ENCODE results near the gene SSUH2. TPM values are rescaled to one million over a fixed set of nuclear protein-coding genes. Genes with fewer than 3 reads are reported as not detected.
"Not testable (repeated sequence)": the region's sequence is repeated elsewhere in the genome, so short reads cannot be mapped to it uniquely, and the experiment has no call there.

Gene SSUH2
- total RNA-seq, 1 experiment from 2014 or later, result not detected

DNA sequence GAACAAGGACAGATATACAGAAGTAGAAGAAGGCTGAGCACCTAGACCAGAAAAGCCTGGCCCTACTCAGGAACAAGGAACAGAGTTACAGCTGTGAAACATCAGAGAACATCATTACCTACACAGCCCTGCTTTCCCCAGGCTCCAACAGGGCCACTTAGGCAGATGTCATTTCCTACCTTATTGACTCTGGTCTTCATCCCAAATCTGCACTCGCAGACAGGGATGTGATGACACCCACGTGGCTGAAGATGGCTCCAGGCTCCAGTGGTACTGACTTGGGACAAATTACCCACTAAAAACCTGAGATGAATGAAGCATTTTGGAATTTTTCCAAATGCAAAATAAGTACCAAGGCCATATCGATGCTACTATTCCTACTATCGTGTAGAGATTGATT, 18.0 kb upstream of the SSUH2 start:
- in situ Hi-C loops (cut with HindIII; ENCODE audit: low pct_unique_long_range_greater_than_20kb, low sequenced_read_pairs), result no loop called here
- DNase-seq (ENCODE audit: low read depth, low spot score), result no peak

DNA sequence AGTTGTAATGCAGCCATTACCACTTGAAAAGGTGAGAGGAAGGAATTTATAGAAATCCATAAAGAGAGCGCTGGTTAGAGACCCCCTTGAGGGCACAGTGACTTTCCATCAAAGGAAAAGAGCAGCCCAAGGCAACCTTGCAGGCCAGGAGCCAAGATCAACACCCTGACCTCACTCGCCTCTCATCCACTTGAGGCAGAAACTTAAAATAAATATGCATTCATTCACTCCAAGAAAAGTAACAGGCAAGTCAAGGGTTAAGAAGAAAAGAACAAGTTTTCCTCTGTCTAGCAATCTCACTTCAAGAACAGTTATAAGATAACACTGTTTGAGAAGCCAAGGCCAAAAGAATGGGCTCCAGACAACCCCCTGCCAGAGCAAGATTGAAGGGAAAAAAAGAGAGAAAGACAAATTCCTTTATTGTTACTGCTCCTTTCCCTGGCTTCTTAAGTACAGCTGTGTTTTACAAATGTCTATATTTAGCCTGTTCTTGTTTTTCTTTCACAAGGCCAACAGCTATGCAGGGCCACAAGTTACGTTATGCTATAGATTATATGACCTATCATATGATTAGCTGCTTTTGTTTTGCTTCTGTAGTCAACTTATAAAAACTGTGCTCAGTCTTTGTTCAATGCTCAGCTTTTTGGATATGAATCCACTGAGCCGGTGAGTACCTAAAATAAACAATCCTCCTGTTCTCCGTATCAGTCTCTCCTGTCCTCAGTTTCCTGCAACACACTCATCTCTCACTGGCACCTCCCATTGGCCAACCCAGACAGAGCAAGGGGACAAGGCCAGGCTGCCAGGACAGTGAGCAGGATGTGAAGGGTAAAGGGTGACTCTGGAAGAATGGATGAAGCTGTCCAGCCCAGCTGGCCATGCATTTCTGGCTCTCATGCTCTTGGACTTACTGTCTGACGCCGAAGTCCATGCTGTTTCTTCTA, 15.8 kb upstream of the SSUH2 start:
- in situ Hi-C loops (cut with HindIII; ENCODE audit: low pct_unique_long_range_greater_than_20kb, low sequenced_read_pairs), result no loop called here
- DNase-seq (ENCODE audit: low read depth, low spot score), result no peak

DNA sequence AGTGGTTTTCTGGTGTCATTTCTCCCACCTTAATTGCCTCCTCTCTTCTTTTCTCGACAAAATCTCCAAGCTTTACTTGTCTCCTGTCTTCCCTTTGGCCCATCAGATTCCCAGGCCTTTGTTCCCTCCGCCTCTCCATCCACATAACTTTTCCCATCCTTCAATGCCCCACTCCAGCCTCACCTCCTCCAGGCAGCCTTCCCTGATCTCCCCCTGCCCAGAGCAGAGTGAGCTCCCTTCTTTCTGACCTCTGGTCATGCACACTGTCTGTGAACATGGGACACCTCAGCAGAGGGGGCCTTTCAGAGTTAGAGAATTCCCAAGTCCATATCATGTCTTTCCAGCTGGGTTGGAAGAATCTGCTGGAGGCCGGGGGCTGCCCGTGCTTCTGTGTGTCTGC, 14.6 kb upstream of the SSUH2 start:
- in situ Hi-C loops (cut with HindIII; ENCODE audit: low pct_unique_long_range_greater_than_20kb, low sequenced_read_pairs), result no loop called here
- no peak for DNase-seq (ENCODE audit: low read depth, low spot score)

DNA sequence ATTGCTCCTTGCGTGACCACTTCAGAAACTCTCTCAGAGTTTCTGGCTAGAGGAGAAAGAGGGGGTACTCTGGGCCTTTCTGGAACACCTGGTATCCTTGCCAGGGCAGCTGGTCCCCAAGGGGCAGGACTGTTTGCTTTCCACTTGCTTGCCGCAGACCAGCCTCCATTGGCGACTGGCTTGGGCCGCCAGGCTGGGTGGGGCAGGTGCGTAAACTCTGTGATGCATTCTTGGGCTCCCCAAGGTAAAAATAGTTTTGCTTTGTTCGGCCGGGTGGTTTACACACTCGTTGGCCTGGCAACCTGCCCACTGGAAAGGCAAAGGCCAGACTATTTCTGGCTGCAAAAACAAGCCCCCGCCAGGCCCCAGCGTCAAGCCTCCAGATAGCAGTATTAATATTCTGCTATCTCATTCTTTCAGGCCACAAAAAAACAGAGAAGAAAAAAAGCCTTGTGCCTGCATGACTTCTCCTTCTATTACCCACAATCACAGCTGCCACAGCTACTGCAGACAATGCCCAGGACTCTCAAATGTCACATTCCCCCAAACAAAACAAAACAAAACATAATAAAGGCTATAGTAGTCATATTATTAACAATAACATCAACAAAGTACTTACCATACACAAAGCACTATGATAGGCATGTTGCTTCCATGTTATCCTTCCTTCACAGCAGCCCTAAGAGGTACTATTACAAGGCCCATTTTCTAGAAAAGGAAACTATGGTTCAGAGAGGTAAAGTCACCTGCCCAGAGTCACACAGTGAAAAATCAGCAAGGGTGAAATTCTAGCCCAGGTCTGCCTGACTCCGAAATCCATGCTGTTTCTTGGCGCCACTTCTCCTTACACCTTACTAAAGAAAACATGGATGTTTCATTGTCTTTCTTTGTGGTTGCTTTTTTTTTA, 14.0 kb upstream of the SSUH2 start:
- no peak for DNase-seq (ENCODE audit: low read depth, low spot score)

DNA sequence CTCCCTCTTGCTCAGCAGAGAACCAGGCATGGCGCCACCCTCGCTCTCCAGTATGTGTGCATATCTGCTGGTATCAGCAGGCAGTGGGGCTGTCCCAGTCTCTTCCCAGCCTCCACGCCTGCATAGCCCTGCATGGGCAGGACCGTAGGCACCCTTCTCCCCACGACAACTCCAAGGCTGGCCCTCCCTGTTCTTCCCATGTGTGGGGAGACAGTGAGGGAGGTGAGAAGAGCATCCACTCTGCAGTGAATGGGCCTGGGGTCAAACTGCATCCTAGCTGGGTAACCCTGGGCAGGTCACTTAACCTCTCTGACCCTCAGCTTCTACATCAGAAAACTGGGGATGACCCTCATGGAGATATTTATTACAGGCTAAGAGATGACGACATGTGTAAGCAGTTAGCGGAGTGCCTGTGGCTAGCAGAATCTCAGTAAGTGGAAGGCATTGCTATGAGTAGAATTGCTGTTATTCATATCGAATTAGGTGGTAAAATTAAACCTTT, 13.3 kb upstream of the SSUH2 start:
- in situ Hi-C loops (cut with HindIII; ENCODE audit: low pct_unique_long_range_greater_than_20kb, low sequenced_read_pairs), result no loop called here
- DNase-seq (ENCODE audit: low read depth, low spot score), result no peak

More for the DNA sequence above, 14.0 kb upstream of the SSUH2 start:
- in situ Hi-C loops (cut with HindIII; ENCODE audit: low pct_unique_long_range_greater_than_20kb, low sequenced_read_pairs), result no loop called here

DNA sequence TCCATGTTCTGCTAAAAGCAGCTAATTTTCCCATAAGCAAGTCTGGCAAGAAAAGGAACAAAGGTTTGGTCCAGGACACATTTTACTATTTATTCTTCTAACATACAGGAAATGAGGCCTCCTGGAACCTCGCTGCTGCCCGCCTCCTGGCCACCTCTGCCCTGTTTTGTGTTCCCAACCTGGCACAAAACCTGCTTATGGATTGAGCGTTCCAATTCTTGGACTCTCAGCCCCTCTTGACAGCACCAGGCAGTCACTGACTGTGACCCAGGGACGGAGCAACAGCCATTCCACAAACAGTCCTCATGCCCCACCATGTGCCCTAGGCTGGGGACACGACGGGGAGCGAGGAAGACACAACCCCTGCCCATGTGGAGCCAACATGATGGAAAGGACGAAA, 11.6 kb upstream of the SSUH2 start:
- in situ Hi-C loops (cut with HindIII; ENCODE audit: low pct_unique_long_range_greater_than_20kb, low sequenced_read_pairs), result no loop called here
- no peak for DNase-seq (ENCODE audit: low read depth, low spot score)

DNA sequence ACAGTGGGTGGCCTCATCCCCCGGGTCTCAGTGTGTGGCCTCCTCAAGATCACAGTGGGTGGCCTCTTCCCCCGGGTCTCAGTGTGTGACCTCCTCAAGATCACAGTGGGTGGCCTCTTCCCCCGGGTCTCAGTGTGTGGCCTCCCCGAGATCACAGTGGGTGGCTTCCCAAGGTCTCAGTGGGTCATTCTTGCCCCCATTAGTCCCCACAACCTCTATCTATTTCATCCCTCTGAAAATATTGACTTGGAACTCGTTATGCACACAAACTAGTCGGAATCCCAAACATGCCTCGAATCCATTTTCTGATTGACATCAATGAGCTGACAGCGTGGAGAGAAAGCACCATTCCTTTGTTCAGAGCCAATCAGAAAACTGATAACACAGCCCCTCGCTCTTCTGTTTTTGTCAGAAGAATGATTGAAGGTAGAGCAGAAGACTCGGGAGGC, 10.8 kb upstream of the SSUH2 start:
- in situ Hi-C loops (cut with HindIII; ENCODE audit: low pct_unique_long_range_greater_than_20kb, low sequenced_read_pairs), result no loop called here
- no peak for DNase-seq (ENCODE audit: low read depth, low spot score)

DNA sequence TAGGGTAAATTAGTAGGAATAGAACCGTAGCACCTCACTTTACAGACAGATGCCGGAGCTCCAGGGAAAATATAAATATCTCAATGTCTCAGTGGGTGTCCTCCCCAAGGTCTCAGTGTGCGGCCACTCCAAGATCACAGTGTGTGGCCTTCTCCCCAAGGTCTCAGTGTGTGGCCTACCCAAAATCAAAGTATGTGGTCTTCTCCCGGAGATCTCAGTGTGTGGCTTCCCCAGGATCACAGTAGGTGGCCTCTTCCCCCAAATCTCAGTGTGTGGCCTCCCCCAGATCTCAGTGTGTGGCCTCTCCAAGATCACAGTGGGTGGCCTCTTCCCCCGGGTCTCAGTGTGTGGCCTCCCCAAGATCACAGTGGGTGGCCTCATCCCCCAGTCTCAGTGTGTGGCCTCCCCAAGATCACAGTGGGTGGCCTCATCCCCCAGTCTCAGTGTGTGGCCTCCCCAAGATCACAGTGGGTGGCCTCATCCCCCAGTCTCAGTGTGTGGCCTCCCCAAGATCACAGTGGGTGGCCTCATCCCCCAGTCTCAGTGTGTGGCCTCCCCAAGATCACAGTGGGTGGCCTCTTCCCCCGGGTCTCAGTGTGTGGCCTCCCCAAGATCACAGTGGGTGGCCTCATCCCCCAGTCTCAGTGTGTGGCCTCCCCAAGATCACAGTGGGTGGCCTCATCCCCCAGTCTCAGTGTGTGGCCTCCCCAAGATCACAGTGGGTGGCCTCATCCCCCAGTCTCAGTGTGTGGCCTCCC, 10.2 kb upstream of the SSUH2 start:
- in situ Hi-C loops (cut with HindIII; ENCODE audit: low pct_unique_long_range_greater_than_20kb, low sequenced_read_pairs); DNase-seq (ENCODE audit: low read depth, low spot score): not testable (repeated sequence)

DNA sequence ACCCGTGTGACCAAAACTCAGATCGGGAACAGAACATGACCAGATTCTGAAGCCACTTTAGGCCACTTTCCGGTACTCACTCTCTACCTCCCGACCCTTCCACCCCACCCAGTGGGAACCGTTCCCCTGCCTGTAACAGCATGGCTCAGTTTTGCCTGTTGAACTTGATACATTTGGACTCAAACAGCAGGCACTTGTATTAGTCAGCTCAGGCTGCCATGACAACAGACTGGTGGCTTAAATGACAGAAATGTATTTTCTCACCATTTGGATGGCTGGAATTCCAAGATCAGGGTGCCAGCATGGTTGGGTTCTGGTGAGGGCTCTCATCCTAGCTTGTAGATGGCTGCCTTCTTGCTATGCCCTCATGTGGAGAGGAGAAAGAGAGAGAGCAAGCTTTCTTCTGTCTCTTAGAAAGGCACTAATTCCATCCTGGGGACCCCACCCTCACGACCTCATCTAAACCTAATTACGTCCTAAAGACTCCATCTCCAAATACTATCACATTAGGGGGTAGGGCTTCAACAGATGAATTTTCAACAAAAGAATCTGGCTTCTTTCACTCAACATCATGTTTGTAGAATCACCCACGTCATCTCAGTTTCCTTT, 9.3 kb upstream of the SSUH2 start:
- in situ Hi-C loops (cut with HindIII; ENCODE audit: low pct_unique_long_range_greater_than_20kb, low sequenced_read_pairs), result no loop called here
- no peak for DNase-seq (ENCODE audit: low read depth, low spot score)

DNA sequence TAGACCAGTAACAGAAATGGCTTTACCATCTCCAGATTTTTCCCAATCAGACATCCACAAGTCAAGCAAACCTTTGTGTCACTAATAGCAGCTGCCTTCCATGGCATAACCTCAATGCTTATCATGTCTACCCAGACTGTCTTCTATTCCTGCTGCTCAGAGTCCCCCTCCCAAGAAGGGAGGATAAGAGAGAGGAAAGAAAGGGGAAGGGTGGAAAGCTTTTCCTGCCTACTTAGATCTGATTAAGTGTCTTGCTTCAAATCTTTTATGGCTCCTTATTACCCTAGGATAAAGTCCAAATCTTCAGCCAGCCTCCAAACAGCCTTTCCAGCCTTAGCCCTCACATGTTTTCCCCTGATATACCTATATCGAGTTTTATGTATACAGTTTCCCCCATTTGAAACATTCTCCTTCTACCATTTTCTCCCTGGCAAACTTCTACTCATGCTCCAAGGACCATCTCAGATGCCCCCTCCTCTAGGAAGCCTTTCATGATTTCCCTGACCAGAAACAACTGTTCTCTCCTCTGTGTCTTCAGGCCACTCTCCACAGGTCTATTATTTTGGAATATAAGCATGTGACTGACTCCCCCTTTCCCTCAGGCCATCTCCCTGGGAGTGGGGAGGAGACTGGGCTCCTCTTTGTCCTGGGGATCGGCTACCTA, 7.9 kb upstream of the SSUH2 start:
- DNase-seq (ENCODE audit: low read depth, low spot score), result no peak
- in situ Hi-C loops (cut with HindIII; ENCODE audit: low pct_unique_long_range_greater_than_20kb, low sequenced_read_pairs), result no loop called here

DNA sequence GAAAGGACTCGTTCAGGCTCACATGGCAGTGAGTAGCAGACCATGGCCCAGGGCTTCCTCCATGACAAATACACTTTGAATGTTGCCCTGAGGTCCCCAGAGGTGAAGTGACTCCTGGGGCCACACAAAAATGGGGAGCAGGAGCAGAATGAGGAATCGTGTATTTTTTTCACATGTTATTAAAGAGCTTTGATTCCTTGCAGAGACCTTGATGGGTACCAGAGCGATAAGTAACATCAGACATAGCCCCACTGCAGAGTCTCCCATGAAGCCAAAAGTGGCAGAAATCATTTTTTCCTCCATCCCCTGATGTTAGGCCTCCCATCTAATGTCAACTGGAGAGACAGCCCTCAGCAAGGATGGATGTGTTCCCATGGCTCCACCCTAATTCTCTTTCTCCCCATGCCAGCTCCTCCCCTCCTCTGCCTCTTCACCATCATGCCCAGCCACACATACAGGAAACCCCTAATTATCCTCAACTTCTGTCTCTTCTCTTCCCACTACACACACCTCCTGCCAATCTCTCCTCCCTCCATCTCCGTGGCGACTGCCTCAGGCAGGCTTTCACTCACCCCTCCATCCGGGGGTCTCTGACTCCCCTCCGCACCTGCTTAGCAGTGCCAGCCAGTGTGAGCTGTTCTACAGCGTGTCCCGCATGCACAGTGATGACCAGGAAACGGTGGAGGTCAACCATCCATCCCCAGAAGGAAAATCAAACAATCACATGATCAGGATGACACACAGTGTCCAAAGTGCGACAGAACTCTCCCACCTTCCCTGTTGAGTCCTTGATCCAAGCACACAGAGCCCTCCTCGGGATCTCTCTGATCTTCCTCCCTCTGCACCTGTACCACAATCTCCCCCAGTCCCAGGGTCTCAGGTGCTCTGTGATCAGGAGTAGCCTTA, 7.1 kb upstream of the SSUH2 start:
- no peak for DNase-seq (ENCODE audit: low read depth, low spot score)
- in situ Hi-C loops (cut with HindIII; ENCODE audit: low pct_unique_long_range_greater_than_20kb, low sequenced_read_pairs), result no loop called here

DNA sequence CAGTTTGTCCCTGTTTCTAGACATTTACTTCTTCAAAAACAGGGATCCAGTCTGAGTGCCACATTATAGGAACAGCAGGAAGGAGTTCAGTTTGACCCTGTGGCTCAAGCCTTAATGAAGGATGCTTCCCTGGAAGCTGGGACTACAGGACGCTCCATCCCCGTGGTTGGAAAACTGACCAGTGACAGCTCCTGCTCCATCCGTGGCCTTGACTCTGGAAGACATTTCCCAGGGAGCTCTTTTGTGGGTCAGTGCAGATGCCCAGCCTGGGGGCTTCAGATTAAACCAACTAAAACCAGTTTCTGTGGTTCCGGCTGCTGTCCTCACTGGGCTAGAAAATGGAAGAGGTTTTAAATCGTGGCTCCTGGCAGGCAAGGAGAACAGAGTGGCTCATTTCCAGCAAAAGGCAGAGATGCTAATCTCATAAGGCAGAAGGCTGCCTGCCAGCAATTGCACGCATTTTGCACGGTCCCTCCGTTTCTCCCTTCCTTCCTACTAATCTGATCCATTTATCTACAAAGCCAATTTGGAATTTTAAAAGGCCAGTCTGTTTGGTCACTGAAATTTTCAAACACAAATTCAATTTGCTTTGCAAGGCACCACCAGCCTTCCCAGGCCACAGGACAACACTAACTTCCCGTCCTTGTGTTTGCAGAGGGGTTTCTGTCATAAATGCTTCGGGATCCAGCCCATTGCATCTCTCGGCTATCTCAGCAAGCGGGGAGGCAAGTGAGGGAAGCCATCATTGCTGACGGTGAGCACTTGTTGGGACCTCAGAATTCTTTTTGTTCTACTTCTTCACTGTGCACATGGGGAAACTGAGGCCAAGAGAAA, 6.2 kb upstream of the SSUH2 start:
- no peak for DNase-seq (ENCODE audit: low read depth, low spot score)
- in situ Hi-C loops (cut with HindIII; ENCODE audit: low pct_unique_long_range_greater_than_20kb, low sequenced_read_pairs), result no loop called here

DNA sequence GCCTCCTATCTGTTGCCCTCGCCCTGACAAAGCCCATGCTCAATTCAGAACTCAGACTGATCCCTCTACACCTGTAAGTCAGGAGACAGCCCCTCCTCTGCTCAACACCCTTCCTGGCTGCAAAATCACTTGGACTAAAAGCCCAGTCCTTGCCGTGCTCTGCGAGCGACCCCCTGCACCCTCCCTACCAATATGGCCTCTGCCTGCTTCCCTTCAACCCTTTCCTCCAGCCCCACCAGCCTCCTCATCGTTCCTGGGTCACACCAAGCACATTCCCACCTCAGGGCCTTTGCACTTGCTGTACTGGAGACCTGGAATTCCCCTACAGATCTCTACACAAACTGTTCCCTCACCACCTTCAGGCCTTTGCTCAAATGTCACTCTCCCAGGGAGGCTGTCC, 5.2 kb upstream of the SSUH2 start:
- no peak for DNase-seq (ENCODE audit: low read depth, low spot score)
- in situ Hi-C loops (cut with HindIII; ENCODE audit: low pct_unique_long_range_greater_than_20kb, low sequenced_read_pairs), result no loop called here

DNA sequence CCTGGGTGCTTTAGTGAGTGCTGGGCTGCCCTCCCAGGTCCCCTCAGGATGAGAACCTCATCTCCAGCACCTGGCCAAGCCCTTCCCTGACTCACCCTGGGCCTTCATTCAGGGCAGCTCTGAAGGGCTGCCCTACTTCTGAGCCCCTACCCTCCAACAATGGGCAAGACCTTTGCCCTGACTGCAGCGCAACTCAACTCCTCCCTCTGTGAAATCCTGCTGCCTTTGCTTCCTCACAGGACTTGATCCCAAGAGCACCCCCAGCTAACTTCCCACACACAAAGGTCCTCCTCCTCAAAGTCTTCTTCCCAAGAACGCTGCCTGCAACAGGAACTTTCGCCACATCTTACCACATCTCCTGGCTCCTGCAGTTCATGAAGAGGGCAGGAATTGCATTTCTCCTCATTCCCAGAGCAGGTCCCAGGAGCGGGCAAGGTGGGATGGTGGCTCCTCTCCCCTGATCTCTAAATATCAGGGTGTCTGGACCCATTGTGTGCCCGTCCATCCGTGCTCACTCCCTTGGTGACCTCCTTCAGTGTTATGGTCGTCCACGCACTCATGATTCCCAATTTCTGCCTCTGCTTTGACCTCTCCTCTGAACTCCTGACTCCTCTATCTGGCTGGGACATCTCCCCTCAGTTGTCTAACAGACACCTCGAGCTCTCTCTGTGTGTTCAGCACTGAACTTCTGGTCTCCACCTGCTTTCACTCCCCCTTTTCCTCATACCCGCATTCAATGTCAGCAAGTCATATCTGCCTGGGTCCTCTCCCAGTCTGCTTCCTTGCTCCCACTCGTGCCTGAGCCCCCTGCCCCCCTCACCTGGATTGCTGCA, 4.5 kb upstream of the SSUH2 start:
- in situ Hi-C loops (cut with HindIII; ENCODE audit: low pct_unique_long_range_greater_than_20kb, low sequenced_read_pairs), result no loop called here
- DNase-seq (ENCODE audit: low read depth, low spot score), result no peak
